Neural progenitor cell (in vitro differentiated cells): ENCODE data around the gene PAQR5.

Source experiments
- EZH2 ChIP-seq: fragments of 200-600 bp; sonication (generic); IDR thresholded peaks from 2 replicates; pipeline ENCODE4 v1.6.1; 2017; ENCODE audit warnings: antibody characterized with exemption, mild to moderate bottlenecking, moderate library complexity
- EZH2phosphoT487 ChIP-seq: fragments of 200-600 bp; sonication (generic); IDR thresholded peaks from 2 replicates; pipeline ENCODE4 v1.6.1; 2017; ENCODE audit warnings: antibody characterized with exemption

DNA sequence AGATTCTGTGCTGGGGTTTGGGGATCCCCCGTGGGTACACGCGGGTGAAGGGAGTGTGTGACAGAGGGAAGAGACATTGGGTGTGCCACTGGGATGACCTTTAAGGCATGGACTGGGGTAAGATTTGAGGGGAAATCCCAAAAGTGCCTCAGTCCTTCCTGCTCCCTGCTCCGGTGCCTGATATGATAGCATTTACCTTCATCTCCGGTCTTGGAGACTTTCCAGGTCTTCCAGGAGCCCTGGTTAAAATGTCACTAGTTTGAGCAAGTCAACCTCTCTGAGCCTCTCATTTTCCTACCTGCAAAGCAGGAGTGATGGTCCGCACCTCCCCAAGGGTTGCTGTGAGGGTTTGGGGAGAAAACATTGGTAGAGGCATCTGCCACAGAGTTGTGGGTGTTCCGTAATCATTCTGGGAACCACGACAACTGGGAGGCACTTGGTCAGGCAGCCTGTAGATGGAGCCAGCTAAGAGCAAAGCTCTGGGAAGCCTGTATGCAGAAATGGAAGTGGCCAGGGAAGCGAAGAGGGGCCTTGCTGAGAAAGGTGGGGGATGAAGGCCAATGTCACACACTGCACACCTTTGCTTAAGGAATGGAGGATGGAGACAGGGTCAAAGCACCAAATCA is 81.5 kb downstream of the PAQR5 start:
- TF ChIP-seq EZH2 (no peak), EZH2phosphoT487 (no peak)
